Stimulated activated CD4-positive, alpha-beta T cell treated with anti-CD3 and anti-CD28 coated beads, Interleukin-2, amount 100 ng/mL, for 4 hours (primary cell): ENCODE measurements around the gene PTPRD.
"Not testable (repeated sequence)": the region's sequence is repeated elsewhere in the genome, so short reads cannot be mapped to it uniquely, and the experiment has no call there.

ENCODE experiments used
- DNase-seq: peaks from one replicate; pipeline ENCODE4 v3.0.0-alpha.2; 2020; ENCODE audit warnings: low read depth

PTPRD gene

DNA sequence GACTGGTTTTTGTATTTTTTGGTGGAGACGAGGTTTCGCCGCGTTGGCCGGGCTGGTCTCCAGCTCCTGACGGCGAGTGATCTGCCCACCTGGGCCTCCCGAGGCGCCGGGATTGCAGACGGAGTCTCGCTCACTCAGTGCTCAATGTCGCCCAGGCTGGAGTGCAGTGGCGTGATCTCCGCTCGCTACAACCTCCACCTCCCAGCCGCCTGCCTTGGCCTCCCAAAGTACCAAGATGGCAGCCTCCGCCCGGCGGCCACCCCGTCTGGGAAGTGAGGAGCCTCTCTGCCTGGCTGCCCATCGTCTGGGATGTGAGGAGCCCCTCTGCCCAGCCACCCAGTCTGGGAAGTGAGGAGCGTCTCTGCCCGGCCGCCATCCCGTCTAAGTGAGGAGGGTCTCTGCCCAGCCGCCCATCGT, 163.6 kb downstream of the PTPRD start:
- not testable (repeated sequence) for DNase-seq

DNA sequence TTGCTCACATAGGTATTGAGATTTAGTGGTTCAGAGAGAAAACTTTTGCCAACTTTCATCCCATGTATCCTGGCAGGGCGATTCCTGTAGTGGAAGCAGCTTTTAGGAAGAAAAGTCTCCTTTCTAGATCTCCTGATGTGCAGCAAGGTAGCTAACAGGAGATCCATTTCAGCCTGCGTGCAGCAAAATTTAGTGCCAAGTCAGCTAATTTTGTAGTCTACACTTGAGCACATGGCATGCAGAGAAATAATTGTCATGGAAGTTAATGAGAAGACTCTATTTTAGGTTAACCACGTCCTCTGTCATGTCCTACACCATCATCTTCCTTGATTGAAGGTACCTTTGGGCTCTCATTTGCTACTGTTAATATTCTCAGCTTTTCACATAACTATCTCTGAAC, 165.8 kb downstream of the PTPRD start:
- DNase-seq = no peak

DNA sequence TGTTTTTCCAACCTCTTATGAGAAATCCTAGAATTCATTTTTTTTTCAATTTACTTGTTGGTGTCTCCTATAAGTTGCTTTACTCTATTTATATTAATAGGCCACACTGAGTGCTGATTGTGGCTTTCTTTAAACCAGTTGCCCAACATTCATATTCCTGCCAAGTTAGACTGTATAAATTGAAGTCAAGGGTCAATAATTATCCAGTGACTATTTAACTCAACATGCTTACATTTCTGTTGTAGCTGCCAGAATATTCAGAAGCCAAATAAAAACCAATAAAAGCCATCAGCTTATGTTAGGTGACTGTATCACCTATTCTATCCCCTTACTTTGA, 169.0 kb downstream of the PTPRD start:
- DNase-seq = no peak

GRCh38 chr9:10443181-10443867, 169.5 kb downstream of the PTPRD start:
- DNase-seq = no peak

GRCh38 chr9:10438955-10439354, 173.8 kb downstream of the PTPRD start:
- DNase-seq = no peak

DNA sequence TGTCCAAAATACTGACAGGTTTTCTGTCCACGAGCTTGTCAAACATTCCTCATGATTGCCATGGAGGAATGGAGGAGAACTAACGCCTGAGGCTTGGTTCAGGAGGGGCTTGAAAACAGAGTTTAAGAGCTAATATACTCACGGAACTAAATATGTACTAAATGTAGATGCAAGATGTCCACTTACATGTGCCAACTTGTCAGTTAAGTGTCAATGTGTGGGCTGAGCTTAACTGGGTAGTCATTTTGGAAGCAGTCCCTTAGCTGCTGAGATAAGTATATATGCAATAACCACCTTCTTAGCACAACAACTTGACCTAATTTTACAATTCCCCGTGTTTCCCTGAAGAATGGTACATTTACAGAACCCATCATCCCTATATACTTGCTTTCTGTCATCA, 176.0 kb downstream of the PTPRD start:
- no peak for DNase-seq

GRCh38 chr9:10434412-10434811, 178.4 kb downstream of the PTPRD start:
- no peak for DNase-seq

- no peak for DNase-seq
These were observed 201.5 kb downstream of the PTPRD start for GRCh38 chr9:10411272-10411671.

GRCh38 chr9:10403283-10403682, 209.5 kb downstream of the PTPRD start:
- no peak for DNase-seq

DNA sequence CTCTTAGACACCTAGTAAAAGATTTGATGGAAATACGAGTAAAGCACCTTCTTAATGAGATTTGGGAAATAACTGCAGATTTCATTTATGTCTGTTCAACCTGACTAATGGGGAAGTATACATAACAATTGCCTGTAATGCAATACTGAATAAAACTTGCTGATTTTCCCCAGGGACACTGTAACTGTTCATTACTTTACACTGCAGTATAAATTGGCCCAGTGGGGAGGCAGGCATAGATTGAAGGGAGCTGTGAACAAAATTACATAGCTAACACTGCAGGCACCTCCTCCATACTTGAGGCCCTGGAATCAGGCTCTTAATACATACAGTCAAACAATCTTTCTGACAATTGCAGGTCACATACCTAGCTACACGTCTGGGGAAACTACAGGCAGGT, 216.2 kb downstream of the PTPRD start:
- DNase-seq = no peak

DNA sequence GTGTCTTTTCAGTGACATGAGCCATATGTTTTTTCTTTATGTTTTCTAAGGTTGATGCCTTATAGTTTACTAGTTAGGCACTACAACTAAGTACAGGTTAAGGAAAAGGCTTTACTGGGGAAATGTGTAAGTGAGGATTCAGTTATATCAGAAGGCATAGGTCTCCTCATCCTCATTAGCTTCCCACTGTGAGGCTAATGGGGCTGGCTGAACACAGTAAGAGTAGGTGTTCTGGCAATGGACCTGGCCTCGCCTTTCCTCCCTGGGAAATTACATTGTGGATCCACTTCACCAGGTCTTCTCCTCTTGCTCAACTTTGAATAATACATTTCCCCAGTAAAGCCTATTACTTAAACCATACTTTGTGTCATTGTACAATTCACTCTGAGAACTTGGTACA, 225.5 kb downstream of the PTPRD start:
- DNase-seq = no peak

DNA sequence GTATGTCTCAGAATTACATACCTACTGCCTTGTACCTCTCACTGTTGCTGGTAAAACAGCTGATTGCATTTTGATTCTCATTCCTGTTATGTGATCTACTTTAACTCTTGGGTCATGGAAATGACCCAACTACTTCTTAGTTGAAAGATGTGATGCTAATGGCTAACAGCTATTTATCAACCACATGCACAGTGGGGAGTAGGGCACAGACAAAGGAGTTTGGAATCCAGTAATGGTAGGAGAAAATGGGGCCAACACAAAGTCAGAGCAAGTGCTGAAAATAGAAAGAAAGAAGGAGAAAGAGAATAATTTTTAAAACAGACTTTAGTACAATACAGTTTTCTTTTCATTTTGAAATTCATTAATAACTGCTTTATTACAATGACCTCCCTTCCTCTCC, 241.0 kb downstream of the PTPRD start:
- no peak for DNase-seq

- DNase-seq = no peak
These were observed 246.5 kb downstream of the PTPRD start for GRCh38 chr9:10366171-10366779.

- no peak for DNase-seq
These were observed 258.2 kb downstream of the PTPRD start for GRCh38 chr9:10354591-10354990.

GRCh38 chr9:10345621-10346020, 267.2 kb downstream of the PTPRD start:
- DNase-seq = not testable (repeated sequence)

GRCh38 chr9:10341057-10341456, 271.7 kb downstream of the PTPRD start:
- no peak for DNase-seq

DNA sequence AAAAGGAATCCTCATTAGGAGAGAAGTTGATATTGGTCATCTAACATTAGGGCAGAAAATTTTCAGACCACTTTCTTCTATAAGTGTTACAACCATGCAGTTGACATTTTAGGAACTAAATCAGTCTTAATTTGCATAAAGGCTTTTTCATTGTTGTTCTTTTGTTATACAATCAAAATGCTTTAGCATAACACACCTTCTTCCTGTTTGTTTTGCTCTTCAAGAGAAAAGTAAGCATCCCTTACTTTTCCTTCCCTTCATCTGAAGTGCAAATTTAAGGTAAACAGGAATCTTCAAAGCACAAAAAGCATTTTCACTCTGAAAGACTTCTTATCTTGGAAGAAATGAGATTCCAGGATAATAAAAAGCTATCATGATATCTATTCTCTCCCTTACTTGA, 273.6 kb downstream of the PTPRD start:
- no peak for DNase-seq

DNA sequence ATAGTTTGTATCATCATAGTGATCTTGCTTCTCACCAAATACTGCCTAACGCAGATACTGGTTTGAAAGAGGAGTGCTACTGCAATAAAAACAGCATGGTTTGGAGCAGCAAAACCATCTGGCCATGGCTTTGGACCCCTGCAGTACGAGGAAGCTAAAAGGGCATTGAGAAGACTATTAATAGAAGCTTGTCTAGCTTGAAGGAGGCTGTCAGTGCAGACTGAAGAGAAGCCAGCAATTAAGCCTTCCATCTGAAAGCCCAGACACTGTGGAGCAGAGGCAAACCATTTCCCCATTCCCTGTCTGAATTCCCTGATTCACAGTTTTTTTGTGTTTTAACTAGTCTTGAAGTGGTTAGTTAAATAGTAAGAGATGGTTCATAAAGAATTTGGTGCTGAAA, 281.6 kb downstream of the PTPRD start:
- no peak for DNase-seq

DNA sequence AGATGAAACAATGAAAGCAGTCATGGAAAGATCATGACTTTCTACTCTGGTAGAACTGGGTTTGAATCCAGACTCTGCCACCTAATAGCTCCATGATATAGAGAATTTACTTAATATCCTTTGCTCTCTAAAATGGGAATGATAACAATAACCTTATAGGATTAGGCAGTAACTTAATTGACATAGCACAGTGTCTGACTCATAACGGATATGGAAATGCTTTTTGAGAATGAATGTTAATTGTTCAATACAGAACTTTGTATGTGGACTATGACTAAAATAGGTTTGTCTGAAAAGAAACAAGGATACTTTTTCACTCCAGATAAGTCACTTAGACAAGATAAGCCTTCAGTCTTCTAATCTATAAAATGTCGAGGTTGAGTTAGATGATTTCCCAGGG, 330.7 kb downstream of the PTPRD start:
- no peak for DNase-seq

DNA sequence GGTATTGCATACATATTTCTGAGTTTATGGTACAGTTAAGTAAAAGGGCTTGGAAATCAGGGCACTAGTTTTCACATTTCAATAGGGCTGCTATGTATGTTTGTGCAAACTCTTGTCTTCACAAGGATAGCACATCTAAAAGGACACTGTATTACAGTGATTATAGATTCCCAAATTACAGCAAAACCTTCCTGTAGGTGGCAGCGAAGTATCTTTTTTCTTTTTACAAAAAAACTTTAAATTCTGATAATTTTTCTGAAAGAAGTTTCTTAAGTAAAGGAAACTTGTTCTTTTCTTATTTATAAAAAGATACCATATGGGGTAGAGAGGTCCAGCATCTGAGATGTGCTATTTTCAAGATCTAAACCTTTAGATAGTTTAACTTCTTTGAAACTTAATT, 337.8 kb downstream of the PTPRD start:
- DNase-seq = no peak

GRCh38 chr9:10274175-10274574, 338.6 kb downstream of the PTPRD start:
- no peak for DNase-seq

GRCh38 chr9:10272830-10273229, 340.0 kb downstream of the PTPRD start:
- DNase-seq = no peak

GRCh38 chr9:10268531-10269485, 344.0 kb downstream of the PTPRD start:
- no peak for DNase-seq
